AG04449 (cell line): ENCODE measurements around the gene LRBA.

Experiments used
- CTCF ChIA-PET: fragments of 350-600 bp; formaldehyde crosslinking; extraction: SDS; loops from one replicate; lab custom pipeline; 2021; ENCODE audit warnings: antibody characterized with exemption; lab: Yijun Ruan, JAX
- POLR2A ChIA-PET: fragments of 400-600, 350-600 bp; formaldehyde crosslinking; extraction: SDS; loops from one replicate; lab custom pipeline; 2020; ENCODE audit warnings: antibody characterized with exemption, inconsistent platforms; lab: Yijun Ruan, JAX
- DNase-seq: peaks from one replicate; pipeline ENCODE4 v3.0.0-alpha.2; 2010; ENCODE audit warnings: low read depth, low spot score
- H3K4me3 ChIP-seq: 2 replicates; pipeline ENCODE4 v1.5.1; 2011; ENCODE audit warnings: low read depth, mild to moderate bottlenecking, control low read depth, low read length
- CTCF ChIP-seq: IDR thresholded peaks from one replicate; pipeline ENCODE4 v1.5.1; 2011; ENCODE audit warnings: mild to moderate bottlenecking, moderate library complexity, low read length, control low read depth, inconsistent platforms; ENCODE audit not compliant: insufficient read depth; ENCODE audit errors: missing control alignments

LRBA gene

DNA sequence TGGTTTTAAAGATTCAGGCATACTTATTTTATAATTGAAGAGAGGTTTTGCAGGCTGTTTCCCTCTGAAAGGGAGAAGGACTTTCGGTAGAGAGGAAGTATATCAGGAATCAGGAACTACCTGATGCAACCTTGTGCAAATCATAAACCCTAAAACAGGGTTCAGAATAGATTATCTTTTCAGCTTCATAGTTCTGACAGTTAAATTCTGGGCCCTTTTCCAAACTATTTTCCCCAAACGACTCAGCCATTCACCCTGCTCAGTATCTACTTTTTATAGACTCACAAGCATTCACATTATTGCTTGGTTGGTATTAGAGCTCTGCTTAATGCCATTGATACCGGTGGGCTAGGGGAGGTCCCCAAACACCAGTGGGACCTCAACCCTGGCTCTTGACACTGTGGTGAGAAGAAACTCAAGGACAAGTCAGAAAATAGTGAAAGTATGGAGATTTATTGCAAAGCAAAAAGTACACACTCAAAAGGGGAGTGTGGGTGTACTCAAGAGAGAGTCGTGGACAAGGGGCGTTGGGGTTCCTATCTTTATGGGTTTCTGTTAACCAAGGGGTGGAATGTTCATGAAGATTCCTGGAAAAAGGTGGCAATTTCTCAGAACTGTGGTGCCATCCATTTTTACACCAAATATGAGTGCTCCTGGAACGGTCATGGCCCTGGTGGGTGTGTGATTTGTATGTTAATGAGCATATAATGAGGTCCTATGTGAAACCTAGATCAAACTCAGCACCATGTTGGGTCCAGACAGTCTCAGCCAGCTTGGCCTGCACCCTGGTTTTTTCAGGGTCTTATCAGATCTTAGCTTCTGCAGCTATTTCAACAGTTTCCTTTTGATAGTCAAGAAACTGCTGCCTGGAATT, 698.5 kb downstream of the LRBA start:
- POLR2A ChIA-PET = no interaction called here
- DNase-seq = no peak
- CTCF ChIA-PET = interaction anchor here (1.3 to 2.2 kb wide), 2 partner anchors 74 to 551 kb away, joined by 5 read pairs; no protein-coding TSS in a partner anchor
- H3K4me3 ChIP-seq = no peak overlapping the region
- no peak for TF ChIP-seq CTCF

DNA sequence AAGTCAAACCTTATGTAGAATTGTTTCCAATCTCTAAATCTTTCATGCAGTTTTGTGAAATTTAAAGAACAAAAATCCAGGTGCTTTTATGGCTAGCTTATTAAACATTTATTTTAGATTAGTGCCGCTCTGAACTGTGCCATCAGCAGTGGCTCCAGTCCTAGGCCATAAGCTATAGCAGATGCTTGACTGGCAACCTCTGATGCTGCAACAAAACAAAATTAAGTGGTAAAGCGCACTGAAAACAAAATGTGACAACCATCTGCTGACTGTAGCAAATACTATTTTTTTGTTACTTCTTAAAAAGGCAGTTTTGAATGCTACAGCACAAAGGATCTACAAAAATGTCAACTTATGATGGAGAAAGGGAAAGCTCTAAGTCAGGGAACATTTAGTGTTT, 699.4 kb downstream of the LRBA start:
- TF ChIP-seq CTCF = no peak
- no peak overlapping the region for H3K4me3 ChIP-seq
- DNase-seq = no peak
- ChIA-PET POLR2A (no interaction called here), CTCF (interaction anchor here (1.3 to 2.2 kb wide), 2 partner anchors 73 to 551 kb away, joined by 5 read pairs; no protein-coding TSS in a partner anchor)

DNA sequence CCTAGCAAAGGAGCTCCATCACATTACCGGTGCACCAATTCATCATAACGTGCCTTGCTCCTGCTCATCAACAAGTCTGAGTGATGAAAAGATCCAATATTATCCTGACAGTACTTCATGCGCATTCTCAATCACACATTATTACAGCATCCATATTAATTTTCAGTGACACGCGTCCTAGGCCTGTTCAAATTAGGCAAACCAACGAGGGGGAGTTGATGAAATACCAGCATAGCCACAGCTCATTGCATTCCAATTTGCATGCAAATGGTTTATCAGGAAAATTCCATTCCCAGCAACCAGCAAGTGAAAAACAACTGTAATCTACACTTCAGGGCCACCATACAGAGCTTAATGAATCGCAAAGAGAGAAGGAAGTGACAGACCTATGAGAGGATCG, 699.9 kb downstream of the LRBA start:
- DNase-seq = no peak
- POLR2A ChIA-PET = no interaction called here
- CTCF ChIA-PET = interaction anchor here (1.3 to 2.2 kb wide), 2 partner anchors 72 to 552 kb away, joined by 5 read pairs; no protein-coding TSS in a partner anchor
- H3K4me3 ChIP-seq = no peak overlapping the region
- TF ChIP-seq CTCF = no peak

GRCh38 chr4:150314031-150314430, 701.1 kb downstream of the LRBA start:
- ChIA-PET POLR2A (no interaction called here), CTCF (no interaction called here)
- DNase-seq = no peak

GRCh38 chr4:150310159-150310895, 704.8 kb downstream of the LRBA start:
- no peak for TF ChIP-seq CTCF

More at GRCh38 chr4:150314031-150314430, 701.1 kb downstream of the LRBA start:
- no peak overlapping the region for H3K4me3 ChIP-seq
- no peak for TF ChIP-seq CTCF

More at GRCh38 chr4:150310159-150310895, 704.8 kb downstream of the LRBA start:
- ChIA-PET POLR2A (no interaction called here), CTCF (interaction anchor here (0.6 to 3.0 kb wide), 3 partner anchors 10 to 14 kb away, joined by 3 to 14 read pairs (median 4); no protein-coding TSS in a partner anchor)
- no peak for DNase-seq
- H3K4me3 ChIP-seq = no peak overlapping the region
